RWPE2 (cell line): ENCODE measurements around the gene ADGRB3.

Experiments used
- ATAC-seq: fragments of 200-7000 bp; cut with Tn5 transposase; 3 replicates; pipeline ENCODE4 v1.9.1; 2021; ENCODE audit warnings: low read depth
- DNase-seq: peaks from one replicate; pipeline ENCODE4 v3.0.0-alpha.2; 2020; ENCODE audit warnings: low spot score
- H3K27ac ChIP-seq: fragments of 450-650 bp; 2 replicates; pipeline ENCODE4 v1.5.1; 2017; ENCODE audit warnings: mild to moderate bottlenecking; ENCODE audit not compliant: poor library complexity, severe bottlenecking
- H3K27me3 ChIP-seq: fragments of 250-450 bp; sonication (Bioruptor Pico); 2 replicates; pipeline ENCODE4 v1.5.1; 2021; ENCODE audit warnings: mild to moderate bottlenecking, moderate library complexity; ENCODE audit not compliant: insufficient read depth, poor library complexity, severe bottlenecking
- H3K36me3 ChIP-seq: fragments of 250-450 bp; sonication (Bioruptor Pico); 2 replicates; pipeline ENCODE4 v1.5.1; 2020; ENCODE audit warnings: low read depth, mild to moderate bottlenecking, moderate library complexity
- H3K4me1 ChIP-seq: fragments of 250-450 bp; sonication (Bioruptor Pico); 2 replicates; pipeline ENCODE4 v1.5.1; 2021; ENCODE audit warnings: mild to moderate bottlenecking, moderate library complexity; ENCODE audit not compliant: insufficient read depth, poor library complexity, severe bottlenecking
- H3K4me3 ChIP-seq: fragments of 250-450 bp; sonication (Bioruptor Pico); 2 replicates; pipeline ENCODE4 v1.5.1; 2021; ENCODE audit warnings: mild to moderate bottlenecking, moderate library complexity; ENCODE audit not compliant: severe bottlenecking
- H3K9me3 ChIP-seq: fragments of 250-450 bp; sonication (Bioruptor Pico); 2 replicates; pipeline ENCODE4 v1.5.1; 2021; ENCODE audit warnings: mild to moderate bottlenecking, moderate library complexity; ENCODE audit not compliant: severe bottlenecking
- CTCF ChIP-seq: fragments of 450-650 bp; IDR thresholded peaks from one replicate; pipeline ENCODE4 v1.5.1; 2017; ENCODE audit warnings: mild to moderate bottlenecking, moderate library complexity; ENCODE audit not compliant: poor library complexity, severe bottlenecking

The ADGRB3 gene

GRCh38 chr6:69370763-69371162 is 735.7 kb downstream of the ADGRB3 start:
- DNase-seq (no peak), ATAC-seq (no peak)
- no peak for TF ChIP-seq CTCF
- no peaks in the 10 kb centered on the region for H3K36me3 ChIP-seq
- no peaks in the 10 kb centered on the region for H3K4me1 ChIP-seq
- H3K4me3 ChIP-seq = no peak overlapping the region
- H3K9me3 ChIP-seq = no peaks in the 10 kb centered on the region
- peaks cover 8% of the 10 kb centered on the region for H3K27me3 ChIP-seq
- no peak overlapping the region for H3K27ac ChIP-seq

- H3K27me3 ChIP-seq = peaks cover 6% of the 10 kb centered on the region
- ATAC-seq (no peak), DNase-seq (no peak)
- H3K27ac ChIP-seq = no peak overlapping the region
- TF ChIP-seq CTCF = no peak
- no peaks in the 10 kb centered on the region for H3K36me3 ChIP-seq
- no peaks in the 10 kb centered on the region for H3K9me3 ChIP-seq
- no peak overlapping the region for H3K4me3 ChIP-seq
- no peaks in the 10 kb centered on the region for H3K4me1 ChIP-seq
Measured at GRCh38 chr6:69378326-69378725, 743.2 kb downstream of the ADGRB3 start.

GRCh38 chr6:69379518-69379917 is 744.4 kb downstream of the ADGRB3 start:
- H3K9me3 ChIP-seq = no peaks in the 10 kb centered on the region
- peaks cover 6% of the 10 kb centered on the region for H3K27me3 ChIP-seq
- no peak for ATAC-seq
- TF ChIP-seq CTCF = no peak
- DNase-seq = no peak
- no peak overlapping the region for H3K27ac ChIP-seq
- no peaks in the 10 kb centered on the region for H3K36me3 ChIP-seq
- H3K4me3 ChIP-seq = no peak overlapping the region
- no peaks in the 10 kb centered on the region for H3K4me1 ChIP-seq

GRCh38 chr6:69383627-69384026 is 748.5 kb downstream of the ADGRB3 start:
- ATAC-seq = no peak
- Histone ChIP-seq H3K4me3 (no peak overlapping the region), H3K27me3 (peaks cover 10% of the 10 kb centered on the region), H3K36me3 (no peaks in the 10 kb centered on the region), H3K27ac (no peak overlapping the region), H3K4me1 (no peaks in the 10 kb centered on the region), H3K9me3 (no peaks in the 10 kb centered on the region)
- no peak for TF ChIP-seq CTCF
- DNase-seq = no peak

- DNase-seq (no peak), ATAC-seq (no peak)
- H3K27ac ChIP-seq = no peak overlapping the region
- no peaks in the 10 kb centered on the region for H3K36me3 ChIP-seq
- no peaks in the 10 kb centered on the region for H3K9me3 ChIP-seq
- no peaks in the 10 kb centered on the region for H3K4me1 ChIP-seq
- no peak for TF ChIP-seq CTCF
- H3K27me3 ChIP-seq = peaks cover 13% of the 10 kb centered on the region
- no peak overlapping the region for H3K4me3 ChIP-seq
Measured at GRCh38 chr6:69386426-69386825, 751.3 kb downstream of the ADGRB3 start.
